Loucy (cell line): ENCODE data around the gene TLX2.

ENCODE experiments used
- H2AFZ ChIP-seq: fragments of 200-600 bp; sonication (generic); 2 replicates; pipeline ENCODE4 v1.6.0; 2016; ENCODE audit warnings: antibody characterized with exemption, mild to moderate bottlenecking, low read length, moderate library complexity
- H3F3A ChIP-seq: fragments of 200-600 bp; 2 replicates; pipeline ENCODE4 v1.6.0; 2016; ENCODE audit warnings: antibody characterized with exemption, low read depth, mild to moderate bottlenecking
- H3K27me3 ChIP-seq: fragments of 200-600 bp; sonication (generic); 2 replicates; pipeline ENCODE4 v1.6.1; 2014; ENCODE audit warnings: low read length, mild to moderate bottlenecking; ENCODE audit not compliant: insufficient read depth, poor library complexity, severe bottlenecking
- H3K36me3 ChIP-seq: fragments of 200-600 bp; sonication (generic); 2 replicates; pipeline ENCODE4 v1.6.1; 2016; ENCODE audit warnings: low read length; ENCODE audit not compliant: insufficient read depth
- H3K4me1 ChIP-seq: fragments of 200-600 bp; sonication (generic); 2 replicates; pipeline ENCODE4 v1.5.1; 2014; ENCODE audit warnings: low read length, mild to moderate bottlenecking; ENCODE audit not compliant: insufficient read depth, poor library complexity, severe bottlenecking
- H3K4me2 ChIP-seq: fragments of 200-600 bp; sonication (generic); 2 replicates; pipeline ENCODE4 v1.6.0; 2014; ENCODE audit warnings: antibody characterized with exemption, low read length, low read depth, mild to moderate bottlenecking; ENCODE audit not compliant: poor library complexity, severe bottlenecking
- H3K4me3 ChIP-seq: fragments of 200-600 bp; sonication (generic); 2 replicates; pipeline ENCODE4 v1.5.1; 2014; ENCODE audit warnings: low read length, mild to moderate bottlenecking, mixed read lengths; ENCODE audit not compliant: poor library complexity, severe bottlenecking
- H3K79me2 ChIP-seq: fragments of 200-600 bp; sonication (generic); 2 replicates; pipeline ENCODE4 v1.6.1; 2014; ENCODE audit warnings: low read length; ENCODE audit not compliant: insufficient read depth
- H3K9ac ChIP-seq: fragments of 200-600 bp; sonication (generic); 2 replicates; pipeline ENCODE4 v1.6.0; 2014; ENCODE audit warnings: mild to moderate bottlenecking, low read depth, low read length, moderate library complexity; ENCODE audit not compliant: poor library complexity, severe bottlenecking
- H3K9me2 ChIP-seq: fragments of 200-600 bp; sonication (generic); replicated peaks from 2 replicates; pipeline ENCODE4 v1.6.1; 2016; ENCODE audit warnings: low read depth, low read length, mixed read lengths
- H3K9me3 ChIP-seq: fragments of 200-600 bp; sonication (generic); 2 replicates; pipeline ENCODE4 v1.6.1; 2014; ENCODE audit warnings: mild to moderate bottlenecking, antibody characterized with exemption, low read length, low read depth; ENCODE audit not compliant: insufficient read depth
- H4K20me1 ChIP-seq: fragments of 200-600 bp; sonication (generic); 2 replicates; pipeline ENCODE4 v1.6.0; 2014; ENCODE audit warnings: antibody characterized with exemption, low read length, mild to moderate bottlenecking; ENCODE audit not compliant: insufficient read depth, poor library complexity, severe bottlenecking
- EZH2phosphoT487 ChIP-seq: fragments of 200-600 bp; IDR thresholded peaks from 2 replicates; pipeline ENCODE4 v1.6.1; 2018; ENCODE audit warnings: antibody characterized with exemption, mild to moderate bottlenecking, moderate library complexity, borderline replicate concordance
- TF ChIP-seq, protein P1 (sequence below): fragments of 200-600 bp; sonication (generic); conservative IDR thresholded peaks from 2 replicates; pipeline ENCODE4 v1.5.1; 2014; ENCODE audit warnings: mild to moderate bottlenecking, antibody characterized with exemption, low read length

Gene TLX2

DNA sequence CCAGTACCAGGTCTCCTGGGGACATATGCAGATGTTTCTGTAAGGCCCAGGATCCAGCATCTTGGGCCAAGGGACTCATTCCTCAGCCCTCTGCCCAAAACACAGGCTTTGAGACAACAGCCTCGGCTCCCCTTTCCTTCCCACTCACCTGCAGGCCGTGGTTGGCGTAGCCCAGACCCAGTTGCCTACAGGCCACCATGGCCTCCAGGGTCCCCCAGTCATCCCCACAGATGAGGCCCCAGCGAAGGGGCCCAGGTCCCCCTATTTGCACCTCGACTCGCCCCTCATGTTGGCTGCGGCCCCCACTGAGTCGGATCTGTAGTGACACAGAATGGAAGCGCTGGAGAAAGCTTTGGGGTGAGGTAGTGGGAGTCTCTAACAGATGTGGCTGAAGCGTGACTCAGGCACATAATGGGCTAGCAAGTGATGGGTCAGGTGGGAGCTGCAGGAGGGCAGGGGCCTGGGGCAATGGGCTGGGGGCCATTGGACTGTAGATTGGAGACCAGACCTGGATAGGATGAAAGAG lies 21.3 kb downstream of the TLX2 start:
- H3K4me2 ChIP-seq: no peak overlapping the region

DNA sequence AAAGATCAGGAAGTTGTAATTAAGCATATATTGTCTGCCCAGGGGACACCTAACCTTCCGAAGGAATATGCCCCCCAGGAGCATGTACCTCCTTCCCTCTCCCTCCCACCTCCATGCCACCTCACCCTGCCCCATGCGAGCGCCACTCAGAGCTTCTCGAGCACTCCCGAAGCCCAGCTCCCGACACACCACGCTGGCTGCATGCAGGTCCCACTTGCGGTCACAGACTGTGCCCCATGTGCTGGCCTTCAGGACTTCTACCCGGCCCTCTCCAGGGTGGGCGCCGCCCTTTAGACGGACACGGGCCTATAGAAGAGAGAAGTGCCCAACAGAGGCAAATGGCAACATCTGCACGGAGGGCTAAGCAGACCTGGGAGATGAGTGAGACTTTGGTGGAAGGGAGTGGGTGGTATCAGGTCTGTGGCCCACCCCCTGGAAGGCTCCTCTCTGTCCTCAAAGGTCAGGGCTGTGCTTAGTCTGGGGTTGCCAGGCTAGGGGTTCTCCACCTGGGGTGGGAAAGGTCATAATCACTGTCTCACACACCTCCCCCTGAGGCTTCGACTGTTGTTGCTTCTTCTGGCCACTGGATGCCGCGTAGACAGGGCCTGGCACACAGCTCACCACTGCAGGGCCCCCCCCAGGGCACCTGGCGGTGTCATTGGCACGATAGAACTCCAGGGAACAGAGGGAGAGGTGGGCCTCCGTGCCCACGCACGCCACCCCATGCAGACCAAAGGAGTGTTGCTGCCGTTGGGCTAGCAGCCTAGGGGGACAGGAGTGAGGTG lies 22.1 kb downstream of the TLX2 start:
- H3K4me2 ChIP-seq: no peak overlapping the region
- H3K9me2 ChIP-seq: no peaks in the 10 kb centered on the region
- no peaks in the 10 kb centered on the region for H3K9me3 ChIP-seq
- no peaks in the 10 kb centered on the region for H3K27me3 ChIP-seq
- H3K4me3 ChIP-seq: no peak overlapping the region
- no peak overlapping the region for H3K9ac ChIP-seq
- peaks cover 8% of the 10 kb centered on the region for H3K79me2 ChIP-seq
- H2AFZ ChIP-seq: no peak overlapping the region
- H3K36me3 ChIP-seq: peaks cover 3% of the 10 kb centered on the region; the same call in 1 of the 2 replicates
- H3K4me1 ChIP-seq: peaks cover 8% of the 10 kb centered on the region
- H3F3A ChIP-seq: no peaks in the 10 kb centered on the region
- TF ChIP-seq, protein P1, sequence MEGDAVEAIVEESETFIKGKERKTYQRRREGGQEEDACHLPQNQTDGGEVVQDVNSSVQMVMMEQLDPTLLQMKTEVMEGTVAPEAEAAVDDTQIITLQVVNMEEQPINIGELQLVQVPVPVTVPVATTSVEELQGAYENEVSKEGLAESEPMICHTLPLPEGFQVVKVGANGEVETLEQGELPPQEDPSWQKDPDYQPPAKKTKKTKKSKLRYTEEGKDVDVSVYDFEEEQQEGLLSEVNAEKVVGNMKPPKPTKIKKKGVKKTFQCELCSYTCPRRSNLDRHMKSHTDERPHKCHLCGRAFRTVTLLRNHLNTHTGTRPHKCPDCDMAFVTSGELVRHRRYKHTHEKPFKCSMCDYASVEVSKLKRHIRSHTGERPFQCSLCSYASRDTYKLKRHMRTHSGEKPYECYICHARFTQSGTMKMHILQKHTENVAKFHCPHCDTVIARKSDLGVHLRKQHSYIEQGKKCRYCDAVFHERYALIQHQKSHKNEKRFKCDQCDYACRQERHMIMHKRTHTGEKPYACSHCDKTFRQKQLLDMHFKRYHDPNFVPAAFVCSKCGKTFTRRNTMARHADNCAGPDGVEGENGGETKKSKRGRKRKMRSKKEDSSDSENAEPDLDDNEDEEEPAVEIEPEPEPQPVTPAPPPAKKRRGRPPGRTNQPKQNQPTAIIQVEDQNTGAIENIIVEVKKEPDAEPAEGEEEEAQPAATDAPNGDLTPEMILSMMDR: no peak
- no peak for TF ChIP-seq EZH2phosphoT487
- H4K20me1 ChIP-seq: peaks cover 4% of the 10 kb centered on the region

More for the DNA sequence above, 21.3 kb downstream of the TLX2 start:
- peaks cover 3% of the 10 kb centered on the region; the same call in 1 of the 2 replicates for H3K36me3 ChIP-seq
- no peaks in the 10 kb centered on the region for H3K9me3 ChIP-seq
- peaks cover 4% of the 10 kb centered on the region for H4K20me1 ChIP-seq
- no peak overlapping the region for H3K4me3 ChIP-seq
- H3K4me1 ChIP-seq: peaks cover 16% of the 10 kb centered on the region
- peaks cover 16% of the 10 kb centered on the region for H3K79me2 ChIP-seq
- TF ChIP-seq EZH2phosphoT487: no peak
- TF ChIP-seq, protein P1: no peak
- H2AFZ ChIP-seq: no peak overlapping the region
- H3K27me3 ChIP-seq: no peaks in the 10 kb centered on the region
- H3K9ac ChIP-seq: no peak overlapping the region
- H3K9me2 ChIP-seq: no peaks in the 10 kb centered on the region
- H3F3A ChIP-seq: no peaks in the 10 kb centered on the region

DNA sequence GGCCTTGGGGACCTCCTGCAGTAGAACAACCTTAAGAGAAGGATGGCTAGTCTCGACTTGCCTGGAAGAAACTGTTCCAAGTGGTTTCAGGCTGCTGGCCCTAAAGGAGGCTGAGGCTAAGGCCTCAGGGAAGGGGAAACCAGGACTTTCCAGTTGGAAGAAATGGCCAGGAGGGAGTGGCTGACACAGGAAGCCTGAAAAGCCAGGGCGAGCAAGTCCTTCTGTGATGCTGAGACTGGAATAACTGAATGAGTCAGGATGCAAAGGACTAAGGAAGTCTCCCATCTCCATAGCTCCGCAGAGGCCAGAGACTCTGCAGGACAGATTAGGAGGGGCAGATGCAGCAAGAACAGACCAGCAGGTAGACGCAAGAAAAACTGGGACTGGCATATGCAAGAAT lies 22.9 kb downstream of the TLX2 start:
- H3K9ac ChIP-seq: no peak overlapping the region
- no peaks in the 10 kb centered on the region; the same call in 1 of the 2 replicates for H3K79me2 ChIP-seq
- H3K4me2 ChIP-seq: no peak overlapping the region
- H3K27me3 ChIP-seq: no peaks in the 10 kb centered on the region
- H3K4me3 ChIP-seq: no peak overlapping the region
- no peaks in the 10 kb centered on the region for H3F3A ChIP-seq
- peaks cover 4% of the 10 kb centered on the region for H4K20me1 ChIP-seq
- TF ChIP-seq EZH2phosphoT487: no peak
- TF ChIP-seq, protein P1: no peak
- no peaks in the 10 kb centered on the region for H3K9me3 ChIP-seq
- no peaks in the 10 kb centered on the region for H3K9me2 ChIP-seq
- peaks cover 3% of the 10 kb centered on the region; the same call in 1 of the 2 replicates for H3K36me3 ChIP-seq
- H3K4me1 ChIP-seq: peaks cover under 1% of the 10 kb centered on the region
- H2AFZ ChIP-seq: no peak overlapping the region
